HCT116 (cell line): Measurements from ENCODE around the gene DDX1. TPM values are rescaled to one million over a fixed set of nuclear protein-coding genes. Genes with fewer than 3 reads are reported as not detected.

Source experiments
- ATAC-seq: fragments of 200-7000 bp; cut with Tn5 transposase; 2 replicates; pipeline ENCODE4 v1.9.1; 2020; ENCODE audit warnings: mild to moderate bottlenecking, moderate library complexity
- BruUV-seq: library from RNA; stranded (reverse); fragments of 400-500 nt; replicated peaks from 2 replicates; lab custom pipeline; 2021; lab: Mats Ljungman, UMichigan
- CTCF ChIA-PET: fragments of 300-600 bp; sonication (Branson Sonifier 250); formaldehyde crosslinking; loops from one replicate; lab custom pipeline; 2021; ENCODE audit warnings: antibody characterized with exemption; lab: Charles Lee
- POLR2A ChIA-PET: fragments of 300-600, 350-600 bp; sonication (Branson Sonifier 250); formaldehyde crosslinking; loops from one replicate; lab custom pipeline; 2021; ENCODE audit warnings: antibody characterized with exemption; lab: Charles Lee
- RAD21 ChIA-PET, 2 experiments: fragments of 300-600 bp; sonication (Branson Sonifier 250); formaldehyde crosslinking; loops; one replicate each; lab custom pipeline; 2023; ENCODE audit warnings: low total read pairs in 2 of 2; ENCODE audit not compliant: uncharacterized antibody in 2 of 2, unreplicated experiment in 2 of 2, low non-redundant PET in 1 of 2; lab: Charles Lee
- DNase-seq: peaks from one replicate; pipeline ENCODE4 v3.0.0-alpha.2; 2010; ENCODE audit warnings: low read depth, low spot score
- H2AFZ ChIP-seq: fragments of 200-600 bp; shearing (Covaris generic), sonication (generic); 2 replicates; pipeline ENCODE4 v1.6.1; 2017; ENCODE audit warnings: low read depth, mixed run types, mixed read lengths, antibody characterized with exemption, low read length; ENCODE audit not compliant: poor library complexity, severe bottlenecking
- H3K27ac ChIP-seq: 2 replicates; pipeline ENCODE4 v1.5.1; 2012; ENCODE audit warnings: low read depth, low read length
- H3K27me3 ChIP-seq: fragments of 200-600 bp; sonication (generic); 2 replicates; pipeline ENCODE4 v1.6.1; 2016; ENCODE audit warnings: mixed run types, low read length, mixed read lengths; ENCODE audit not compliant: insufficient read depth
- H3K36me3 ChIP-seq, 2 experiments: fragments of 200-500 bp in 1 of 2; fragments of 200-600 bp in 1 of 2; sonication (Bioruptor generic) in 1 of 2; sonication (generic) in 1 of 2; 2 replicates each; pipeline versions ENCODE4 v1.5.1 to v1.6.1; 2014 to 2016; ENCODE audit warnings: low read length in 2 of 2, inconsistent platforms in 1 of 2, mixed read lengths in 1 of 2, mixed run types in 1 of 2; ENCODE audit not compliant: insufficient read depth in 2 of 2, control insufficient read depth in 1 of 2
- H3K4me1 ChIP-seq, 2 experiments: fragments of 200-600 bp in 1 of 2; sonication (generic) in 1 of 2; 2 replicates each; pipeline versions ENCODE4 v1.5.1 to v1.6.1; 2012 to 2017; ENCODE audit warnings: low read length in 2 of 2, inconsistent platforms in 1 of 2, mild to moderate bottlenecking in 1 of 2, mixed read lengths in 1 of 2, mixed run types in 1 of 2, moderate library complexity in 1 of 2; ENCODE audit not compliant: insufficient read depth in 2 of 2, control insufficient read depth in 1 of 2
- H3K4me2 ChIP-seq: fragments of 200-600 bp; sonication (generic); 2 replicates; pipeline ENCODE4 v1.6.1; 2017; ENCODE audit warnings: mixed run types, low read length, mixed read lengths
- H3K4me3 ChIP-seq, 2 experiments: fragments of 200-600 bp in 1 of 2; sonication (generic) in 1 of 2; replicated peaks in 1 of 2; 2 replicates each; pipeline ENCODE4 v1.5.1; 2011 to 2016; ENCODE audit warnings: low read length in 2 of 2, control low read depth in 1 of 2, low read depth in 1 of 2, mild to moderate bottlenecking in 1 of 2, mixed read lengths in 1 of 2, mixed run types in 1 of 2
- H3K79me2 ChIP-seq: fragments of 200-600 bp; sonication (generic); 2 replicates; pipeline ENCODE4 v1.6.1; 2017; ENCODE audit warnings: mild to moderate bottlenecking, mixed run types, low read length, moderate library complexity, mixed read lengths; ENCODE audit not compliant: insufficient read depth
- H3K9ac ChIP-seq: fragments of 200-600 bp; sonication (generic); 2 replicates; pipeline ENCODE4 v1.6.1; 2016; ENCODE audit warnings: low read length, mixed read lengths
- H3K9me2 ChIP-seq: fragments of 200-600 bp; sonication (generic), shearing (Covaris generic); 2 replicates; pipeline ENCODE4 v1.6.1; 2017; ENCODE audit warnings: mixed run types, mild to moderate bottlenecking, moderate library complexity; ENCODE audit not compliant: insufficient read depth
- H3K9me3 ChIP-seq, 2 experiments: fragments of 200-500 bp in 1 of 2; fragments of 200-600 bp in 1 of 2; sonication (Bioruptor generic) in 1 of 2; sonication (generic) in 1 of 2; 2 replicates each; pipeline ENCODE4 v1.6.1; 2014 to 2017; ENCODE audit warnings: low read length in 2 of 2, mixed read lengths in 2 of 2, inconsistent platforms in 1 of 2, low read depth in 1 of 2, mild to moderate bottlenecking in 1 of 2, mixed run types in 1 of 2, moderate library complexity in 1 of 2; ENCODE audit not compliant: control insufficient read depth in 1 of 2, insufficient read depth in 1 of 2
- H4K20me1 ChIP-seq: fragments of 200-600 bp; sonication (generic), shearing (Covaris generic); 2 replicates; pipeline ENCODE4 v1.6.1; 2017; ENCODE audit warnings: mixed run types, mild to moderate bottlenecking, moderate library complexity; ENCODE audit not compliant: insufficient read depth
- EZH2 ChIP-seq: fragments of 200-600 bp; sonication (generic); IDR thresholded peaks from 2 replicates; pipeline ENCODE4 v1.6.1; 2017; ENCODE audit warnings: antibody characterized with exemption, mixed run types
- EZH2phosphoT487 ChIP-seq: fragments of 200-600 bp; IDR thresholded peaks from 2 replicates; pipeline ENCODE4 v1.6.1; 2018; ENCODE audit warnings: antibody characterized with exemption, borderline replicate concordance
- JUND ChIP-seq: IDR thresholded peaks from 2 replicates; pipeline ENCODE4 v1.6.1; 2012
- POLR2A ChIP-seq: IDR thresholded peaks from 2 replicates; pipeline ENCODE4 v1.7.0; 2011; ENCODE audit warnings: borderline replicate concordance; ENCODE audit not compliant: insufficient read depth, insufficient read length; ENCODE audit errors: extremely low read depth
- SIN3A ChIP-seq: IDR thresholded peaks from 2 replicates; pipeline ENCODE4 v1.6.1; 2012; ENCODE audit warnings: low read depth
- SRF ChIP-seq: IDR thresholded peaks from 2 replicates; pipeline ENCODE4 v1.6.1; 2012; ENCODE audit warnings: low read depth
- TCF7L2 ChIP-seq: IDR thresholded peaks from 2 replicates; pipeline ENCODE4 v1.7.0; 2011; ENCODE audit warnings: borderline replicate concordance, inconsistent platforms; ENCODE audit not compliant: insufficient read depth, insufficient read length; ENCODE audit errors: extremely low read depth
- ZFX ChIP-seq: fragments of 450-650 bp; IDR thresholded peaks from 2 replicates; pipeline ENCODE4 v1.6.1; 2017
- intact Hi-C: fragments of 100-400 bp; cut with micrococcal nuclease; formaldehyde crosslinking; loops from 2 replicates; pipeline ENCODE4 v1.10.0; 2022
- total RNA-seq: library from RNA; stranded (reverse); gene quantifications from one replicate; pipeline ENCODE4 v1.2.1, GENCODE V29; 2021; ENCODE audit not compliant: unreplicated experiment
- TF ChIP-seq, protein P1 (sequence below): IDR thresholded peaks from 2 replicates; pipeline ENCODE4 v1.6.1; 2011; ENCODE audit warnings: mild to moderate bottlenecking, low read length, moderate library complexity; ENCODE audit not compliant: insufficient replicate concordance; ENCODE audit errors: extremely low read depth
- TF ChIP-seq, protein P2 (sequence below): IDR thresholded peaks from 2 replicates; pipeline ENCODE4 v1.6.1; 2012
- TF ChIP-seq, protein P3 (sequence below): IDR thresholded peaks from 2 replicates; pipeline ENCODE4 v1.6.1; 2012
- TF ChIP-seq, protein P4 (sequence below), 3 experiments: fragments of 200-600 bp in 1 of 3; sonication (generic) in 1 of 3; IDR thresholded peaks in 2 of 3; conservative IDR thresholded peaks in 1 of 3; 2 replicates each; pipeline ENCODE4 v1.5.1; 2012 to 2017; ENCODE audit warnings: low read depth in 2 of 3, low read length in 2 of 3, antibody characterized with exemption in 1 of 3, borderline replicate concordance in 1 of 3, control low read depth in 1 of 3, mild to moderate bottlenecking in 1 of 3, mixed read lengths in 1 of 3, mixed run types in 1 of 3, moderate library complexity in 1 of 3; ENCODE audit not compliant: insufficient read depth in 1 of 3

Gene DDX1
- total RNA-seq, 1 experiment from 2014 or later: 117 TPM

DNA sequence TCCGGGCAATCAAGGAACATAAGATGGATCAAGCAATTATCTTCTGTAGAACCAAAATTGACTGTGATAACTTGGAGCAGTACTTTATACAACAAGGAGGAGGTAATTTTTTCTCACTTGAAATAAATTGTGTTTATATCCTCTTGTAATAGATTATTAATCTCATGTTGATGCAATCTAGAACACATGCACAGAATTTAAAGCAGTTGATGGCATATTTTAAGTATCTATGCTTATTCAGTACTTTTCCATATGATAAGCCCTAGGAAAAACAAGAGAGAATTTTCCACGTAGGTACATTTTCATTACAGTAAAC is 31.8 kb downstream of the DDX1 start:
- no peak overlapping the region for H3K4me3 ChIP-seq
- ChIA-PET RAD21 (no interaction called here), CTCF (no interaction called here), POLR2A (no interaction called here)
- H3K9me3 ChIP-seq: no peaks in the 10 kb centered on the region
- no peak for ATAC-seq
- H4K20me1 ChIP-seq: no peaks in the 10 kb centered on the region; the same call in 1 of the 2 replicates
- DNase-seq: no peak
- H3K27ac ChIP-seq: no peak overlapping the region
- BruUV-seq: no TSS peak
- H3K36me3 ChIP-seq: peaks cover 48 to 56% of the 10 kb centered on the region in 2 experiments
- H3K27me3 ChIP-seq: no peaks in the 10 kb centered on the region
- intact Hi-C loops: no loop called here
- H3K4me1 ChIP-seq: no peaks in the 10 kb centered on the region
- no peak overlapping the region for H3K4me2 ChIP-seq
- H3K9me2 ChIP-seq: no peaks in the 10 kb centered on the region
- H3K79me2 ChIP-seq: no peaks in the 10 kb centered on the region; the same call in 1 of the 2 replicates
- no peak overlapping the region for H2AFZ ChIP-seq
- TF ChIP-seq, protein P1, sequence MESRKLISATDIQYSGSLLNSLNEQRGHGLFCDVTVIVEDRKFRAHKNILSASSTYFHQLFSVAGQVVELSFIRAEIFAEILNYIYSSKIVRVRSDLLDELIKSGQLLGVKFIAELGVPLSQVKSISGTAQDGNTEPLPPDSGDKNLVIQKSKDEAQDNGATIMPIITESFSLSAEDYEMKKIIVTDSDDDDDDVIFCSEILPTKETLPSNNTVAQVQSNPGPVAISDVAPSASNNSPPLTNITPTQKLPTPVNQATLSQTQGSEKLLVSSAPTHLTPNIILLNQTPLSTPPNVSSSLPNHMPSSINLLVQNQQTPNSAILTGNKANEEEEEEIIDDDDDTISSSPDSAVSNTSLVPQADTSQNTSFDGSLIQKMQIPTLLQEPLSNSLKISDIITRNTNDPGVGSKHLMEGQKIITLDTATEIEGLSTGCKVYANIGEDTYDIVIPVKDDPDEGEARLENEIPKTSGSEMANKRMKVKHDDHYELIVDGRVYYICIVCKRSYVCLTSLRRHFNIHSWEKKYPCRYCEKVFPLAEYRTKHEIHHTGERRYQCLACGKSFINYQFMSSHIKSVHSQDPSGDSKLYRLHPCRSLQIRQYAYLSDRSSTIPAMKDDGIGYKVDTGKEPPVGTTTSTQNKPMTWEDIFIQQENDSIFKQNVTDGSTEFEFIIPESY: no peak
- TF ChIP-seq SIN3A (no peak), EZH2 (no peak), TCF7L2 (no peak), EZH2phosphoT487 (no peak), ZFX (no peak), JUND (no peak), POLR2A (no peak), SRF (no peak)
- TF ChIP-seq, protein P2, sequence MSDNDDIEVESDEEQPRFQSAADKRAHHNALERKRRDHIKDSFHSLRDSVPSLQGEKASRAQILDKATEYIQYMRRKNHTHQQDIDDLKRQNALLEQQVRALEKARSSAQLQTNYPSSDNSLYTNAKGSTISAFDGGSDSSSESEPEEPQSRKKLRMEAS: no peak
- TF ChIP-seq, protein P3, sequence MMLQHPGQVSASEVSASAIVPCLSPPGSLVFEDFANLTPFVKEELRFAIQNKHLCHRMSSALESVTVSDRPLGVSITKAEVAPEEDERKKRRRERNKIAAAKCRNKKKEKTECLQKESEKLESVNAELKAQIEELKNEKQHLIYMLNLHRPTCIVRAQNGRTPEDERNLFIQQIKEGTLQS: no peak
- TF ChIP-seq, protein P4, sequence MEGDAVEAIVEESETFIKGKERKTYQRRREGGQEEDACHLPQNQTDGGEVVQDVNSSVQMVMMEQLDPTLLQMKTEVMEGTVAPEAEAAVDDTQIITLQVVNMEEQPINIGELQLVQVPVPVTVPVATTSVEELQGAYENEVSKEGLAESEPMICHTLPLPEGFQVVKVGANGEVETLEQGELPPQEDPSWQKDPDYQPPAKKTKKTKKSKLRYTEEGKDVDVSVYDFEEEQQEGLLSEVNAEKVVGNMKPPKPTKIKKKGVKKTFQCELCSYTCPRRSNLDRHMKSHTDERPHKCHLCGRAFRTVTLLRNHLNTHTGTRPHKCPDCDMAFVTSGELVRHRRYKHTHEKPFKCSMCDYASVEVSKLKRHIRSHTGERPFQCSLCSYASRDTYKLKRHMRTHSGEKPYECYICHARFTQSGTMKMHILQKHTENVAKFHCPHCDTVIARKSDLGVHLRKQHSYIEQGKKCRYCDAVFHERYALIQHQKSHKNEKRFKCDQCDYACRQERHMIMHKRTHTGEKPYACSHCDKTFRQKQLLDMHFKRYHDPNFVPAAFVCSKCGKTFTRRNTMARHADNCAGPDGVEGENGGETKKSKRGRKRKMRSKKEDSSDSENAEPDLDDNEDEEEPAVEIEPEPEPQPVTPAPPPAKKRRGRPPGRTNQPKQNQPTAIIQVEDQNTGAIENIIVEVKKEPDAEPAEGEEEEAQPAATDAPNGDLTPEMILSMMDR (IDR thresholded peaks at IDR 0.05 in 2 of 3, conservative IDR thresholded peaks at IDR 0.05 in 1 of 3; ENCODE audit: borderline replicate concordance in 1 of 3, insufficient read depth in 1 of 3, low read depth in 2 of 3, low read length in 2 of 3): no peak
- no peak overlapping the region for H3K9ac ChIP-seq
